Cardiac muscle cell (in vitro differentiated cells and primary cell): ENCODE data around the gene FBXW4. TPM values are rescaled to one million over a fixed set of nuclear protein-coding genes. Genes with fewer than 3 reads are reported as not detected.

Source experiments
- DNase-seq, 2 donors: peaks; one replicate each; pipeline versions ENCODE4 v3.0.0 to v3.0.0-alpha.2; 2010 to 2017; ENCODE audit warnings: low read depth in 1 of 2, low spot score in 1 of 2
- H3K27ac ChIP-seq: fragments of 200-600 bp; sonication (generic); 2 replicates; pipeline ENCODE4 v1.5.1; 2016
- H3K27me3 ChIP-seq: fragments of 200-600 bp; sonication (generic); 2 replicates; pipeline ENCODE4 v1.6.0; 2016; ENCODE audit warnings: control low read depth
- H3K36me3 ChIP-seq: fragments of 200-600 bp; sonication (generic); 2 replicates; pipeline ENCODE4 v1.5.1; 2016; ENCODE audit warnings: control low read depth
- H3K4me1 ChIP-seq: fragments of 200-600 bp; sonication (generic); 2 replicates; pipeline ENCODE4 v1.8.1; 2017; ENCODE audit warnings: low read depth, mild to moderate bottlenecking, mixed run types
- H3K4me3 ChIP-seq: fragments of 200-600 bp; sonication (generic); 2 replicates; pipeline ENCODE4 v1.5.1; 2016; ENCODE audit warnings: mild to moderate bottlenecking
- H3K9me3 ChIP-seq: fragments of 200-600 bp; sonication (generic); 2 replicates; pipeline ENCODE4 v1.5.1; 2017; ENCODE audit warnings: low read depth, mild to moderate bottlenecking, control low read depth
- CTCF ChIP-seq: IDR thresholded peaks from 2 replicates; pipeline ENCODE4 v1.5.1; 2012; ENCODE audit warnings: low read depth, mild to moderate bottlenecking, low read length
- polyA plus RNA-seq: library from polyadenylated mRNA; unstranded; fragments of >200 nt; fragmentation: Nextera tagmentation; extraction: Ambion mirVana; gene quantifications from 2 replicates; pipeline ENCODE4 v1.2.1, GENCODE V29; 2016
- total RNA-seq: library from RNA; depleted of rRNA; stranded (reverse); fragments of >200 nt; gene quantifications from 2 replicates; pipeline ENCODE4 v1.2.3, GENCODE V29; 2016

The FBXW4 gene
- total and polyA plus RNA-seq, 2 experiments from 2014 or later, result 19.6 to 72.0 TPM

GRCh38 chr10:101710059-101710695 is 15.2 kb upstream of the FBXW4 start:
- peaks cover 9% of the 10 kb centered on the region for H3K4me1 ChIP-seq

GRCh38 chr10:101709359-101710058 is 14.5 kb upstream of the FBXW4 start:
- Histone ChIP-seq H3K27ac (no peak overlapping the region), H3K36me3 (no peaks in the 10 kb centered on the region), H3K9me3 (no peaks in the 10 kb centered on the region), H3K27me3 (no peaks in the 10 kb centered on the region), H3K4me1 (peaks cover 9% of the 10 kb centered on the region), H3K4me3 (no peak overlapping the region)
- TF ChIP-seq CTCF, result no peak
- DNase-seq, result no peak

More at GRCh38 chr10:101710059-101710695, 15.2 kb upstream of the FBXW4 start:
- Histone ChIP-seq H3K4me3 (no peak overlapping the region), H3K27me3 (no peaks in the 10 kb centered on the region), H3K9me3 (no peaks in the 10 kb centered on the region), H3K36me3 (no peaks in the 10 kb centered on the region), H3K27ac (no peak overlapping the region)
- TF ChIP-seq CTCF, result peak; percentile 10
- peak; percentile 14 to 57 for DNase-seq

- no peaks in the 10 kb centered on the region for H3K27me3 ChIP-seq
- H3K27ac ChIP-seq, result no peak overlapping the region
- TF ChIP-seq CTCF, result no peak
- H3K4me1 ChIP-seq, result peaks cover 9% of the 10 kb centered on the region
- no peaks in the 10 kb centered on the region for H3K9me3 ChIP-seq
- no peak overlapping the region for H3K4me3 ChIP-seq
- H3K36me3 ChIP-seq, result no peaks in the 10 kb centered on the region
- no peak for DNase-seq
Measured at GRCh38 chr10:101708870-101709269, 13.9 kb upstream of the FBXW4 start.

GRCh38 chr10:101708073-101708472 is 13.1 kb upstream of the FBXW4 start:
- peaks cover 9% of the 10 kb centered on the region for H3K4me1 ChIP-seq
- H3K27ac ChIP-seq, result no peak overlapping the region
- no peak overlapping the region for H3K4me3 ChIP-seq
- no peaks in the 10 kb centered on the region for H3K27me3 ChIP-seq
- H3K9me3 ChIP-seq, result no peaks in the 10 kb centered on the region
- no peak for TF ChIP-seq CTCF
- DNase-seq, result no peak
- no peaks in the 10 kb centered on the region for H3K36me3 ChIP-seq

- Histone ChIP-seq H3K9me3 (no peaks in the 10 kb centered on the region), H3K36me3 (no peaks in the 10 kb centered on the region), H3K4me1 (no peaks in the 10 kb centered on the region), H3K27ac (no peak overlapping the region), H3K27me3 (no peaks in the 10 kb centered on the region), H3K4me3 (no peak overlapping the region)
- TF ChIP-seq CTCF, result no peak
- DNase-seq, result no peak
Measured at GRCh38 chr10:101704331-101704730, 9.4 kb upstream of the FBXW4 start.
